HG03095 (cell line): Measurements from ENCODE around the gene NRSN2.
A peak's percentile ranks its signal among the peaks of the same experiment; 100 is the strongest.
"Not testable (repeated sequence)": the region's sequence is repeated elsewhere in the genome, so short reads cannot be mapped to it uniquely, and the experiment has no call there.

Experiments
- ATAC-seq: cut with Tn5 transposase; IDR thresholded peaks from one replicate; pipeline ENCODE4 v1.9.1; 2021; ENCODE audit warnings: moderate library complexity; ENCODE audit not compliant: unreplicated experiment

NRSN2 gene

GRCh38 chr20:353166-353565 is 6.3 kb downstream of the NRSN2 start:
- ATAC-seq, result no peak

- ATAC-seq, result peak; percentile 92
Measured at GRCh38 chr20:354298-354977, 7.5 kb downstream of the NRSN2 start.

- not testable (repeated sequence) for ATAC-seq
Measured at GRCh38 chr20:356154-356553, 9.2 kb downstream of the NRSN2 start.

GRCh38 chr20:356745-357144 is 9.8 kb downstream of the NRSN2 start:
- ATAC-seq, result no peak

- no peak for ATAC-seq
Measured at GRCh38 chr20:358891-359555, 12.1 kb downstream of the NRSN2 start.

GRCh38 chr20:361561-361960 is 14.7 kb downstream of the NRSN2 start:
- no peak for ATAC-seq

GRCh38 chr20:362271-363254 is 15.7 kb downstream of the NRSN2 start:
- no peak for ATAC-seq

GRCh38 chr20:363319-364078 is 16.6 kb downstream of the NRSN2 start:
- ATAC-seq, result no peak

GRCh38 chr20:364905-365794 is 18.2 kb downstream of the NRSN2 start:
- no peak for ATAC-seq

GRCh38 chr20:366041-366718 is 19.3 kb downstream of the NRSN2 start:
- ATAC-seq, result no peak

GRCh38 chr20:366719-367485 is 20.0 kb downstream of the NRSN2 start:
- ATAC-seq, result no peak

GRCh38 chr20:367486-367887 is 20.6 kb downstream of the NRSN2 start:
- ATAC-seq, result no peak

GRCh38 chr20:368915-369314 is 22.0 kb downstream of the NRSN2 start:
- no peak for ATAC-seq

- ATAC-seq, result no peak
Measured at GRCh38 chr20:370151-370600, 23.3 kb downstream of the NRSN2 start.

- no peak for ATAC-seq
Measured at GRCh38 chr20:370977-371754, 24.3 kb downstream of the NRSN2 start.

GRCh38 chr20:371755-372542 is 25.0 kb downstream of the NRSN2 start:
- no peak for ATAC-seq

- ATAC-seq, result not testable (repeated sequence)
Measured at GRCh38 chr20:372543-373082, 25.7 kb downstream of the NRSN2 start.
